ENCODE measurements around the gene MARCO.

The MARCO gene

GRCh38 chr2:118942031-118942430 is at the start of gene MARCO:
Gene MARCO (plus strand): TSS chr2:118942194. CDS start chr2:118942301, 107 bp downstream.
- no peaks in the 10 kb centered on the region for H3K36me3 ChIP-seq (ENCODE audit: control insufficient read depth in 1 of 2, insufficient read depth in 2 of 2, low read length in 2 of 2)
- H3K27me3 ChIP-seq (ENCODE audit: low read depth, low read length): no peaks in the 10 kb centered on the region
- H3K4me1 ChIP-seq (ENCODE audit: control insufficient read depth in 1 of 2, insufficient read depth in 2 of 2, low read length in 2 of 2): no peaks in the 10 kb centered on the region
- H3K27ac ChIP-seq (ENCODE audit: low read length): no peak within 1 kb of the TSS
- H3K9me3 ChIP-seq (ENCODE audit: control insufficient read depth in 1 of 2, low read length in 2 of 2): no peaks in the 10 kb centered on the region
- no peak within 1 kb of the TSS for H3K4me3 ChIP-seq (ENCODE audit: low read depth in 1 of 2, low read length in 2 of 2)

GRCh38 chr2:118893100-118893499 is 48.9 kb upstream of the MARCO start:
- no peak overlapping the region for H3K4me3 ChIP-seq (ENCODE audit: low read depth in 1 of 2, low read length in 2 of 2)
- no peaks in the 10 kb centered on the region for H3K4me1 ChIP-seq (ENCODE audit: control insufficient read depth in 1 of 2, insufficient read depth in 2 of 2, low read length in 2 of 2)
- peaks cover 11 to 15% of the 10 kb centered on the region in 2 donors for H3K9me3 ChIP-seq (ENCODE audit: control insufficient read depth in 1 of 2, low read length in 2 of 2)

DNA sequence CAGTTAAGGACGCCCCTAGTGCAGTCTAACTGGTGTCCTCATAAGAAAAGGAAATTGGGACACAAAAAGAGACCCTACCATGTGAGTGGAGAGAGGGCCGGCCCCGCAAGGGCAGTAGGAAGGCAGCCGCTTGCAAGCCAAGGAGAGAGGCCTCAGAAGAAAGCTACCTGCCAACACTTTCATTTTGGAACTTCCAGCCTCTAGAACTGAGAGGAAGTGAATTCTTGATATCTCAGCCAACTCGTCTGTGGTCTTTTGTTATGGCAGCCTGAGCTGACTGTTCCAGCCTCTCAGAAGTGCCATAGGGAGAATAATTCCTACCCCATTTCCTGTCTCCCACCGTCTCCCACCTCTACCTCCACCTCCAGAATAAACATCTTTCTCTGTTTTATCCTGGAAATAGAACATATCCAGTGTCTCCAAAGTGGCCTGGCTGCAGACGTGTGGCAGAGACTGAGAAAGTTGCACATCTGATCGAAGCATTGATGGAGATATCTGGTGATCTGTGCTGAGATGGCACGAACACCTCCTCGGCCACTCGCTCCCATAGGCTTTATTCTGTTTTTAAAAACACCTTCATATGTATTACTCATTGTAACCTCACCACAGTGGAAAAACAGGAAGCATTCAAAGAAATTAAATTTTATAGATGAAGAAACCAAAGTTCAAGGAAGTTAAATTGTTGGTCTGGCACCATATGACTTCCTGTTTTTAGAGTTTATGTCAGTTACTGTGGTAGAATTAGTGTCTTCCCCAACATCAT is 39.5 kb upstream of the MARCO start:
- no peaks in the 10 kb centered on the region for H3K27me3 ChIP-seq (ENCODE audit: low read depth, low read length)
- no peaks in the 10 kb centered on the region for H3K36me3 ChIP-seq (ENCODE audit: control insufficient read depth in 1 of 2, insufficient read depth in 2 of 2, low read length in 2 of 2)
- H3K4me3 ChIP-seq (ENCODE audit: low read depth in 1 of 2, low read length in 2 of 2): no peak overlapping the region
- H3K9me3 ChIP-seq (ENCODE audit: control insufficient read depth in 1 of 2, low read length in 2 of 2): no peaks in the 10 kb centered on the region
- no peak overlapping the region for H3K27ac ChIP-seq (ENCODE audit: low read length)
- H3K4me1 ChIP-seq (ENCODE audit: control insufficient read depth in 1 of 2, insufficient read depth in 2 of 2, low read length in 2 of 2): no peaks in the 10 kb centered on the region

More at GRCh38 chr2:118893100-118893499, 48.9 kb upstream of the MARCO start:
- no peaks in the 10 kb centered on the region for H3K27me3 ChIP-seq (ENCODE audit: low read depth, low read length)
- H3K27ac ChIP-seq (ENCODE audit: low read length): no peak overlapping the region
- H3K36me3 ChIP-seq (ENCODE audit: control insufficient read depth in 1 of 2, insufficient read depth in 2 of 2, low read length in 2 of 2): no peaks in the 10 kb centered on the region

GRCh38 chr2:118903029-118903351 is 39.0 kb upstream of the MARCO start:
- H3K4me1 ChIP-seq (ENCODE audit: control insufficient read depth in 1 of 2, insufficient read depth in 2 of 2, low read length in 2 of 2): no peaks in the 10 kb centered on the region
- H3K9me3 ChIP-seq (ENCODE audit: control insufficient read depth in 1 of 2, low read length in 2 of 2): no peaks in the 10 kb centered on the region
- no peaks in the 10 kb centered on the region for H3K36me3 ChIP-seq (ENCODE audit: control insufficient read depth in 1 of 2, insufficient read depth in 2 of 2, low read length in 2 of 2)
- no peak overlapping the region for H3K4me3 ChIP-seq (ENCODE audit: low read depth in 1 of 2, low read length in 2 of 2)
- no peaks in the 10 kb centered on the region for H3K27me3 ChIP-seq (ENCODE audit: low read depth, low read length)
- no peak overlapping the region for H3K27ac ChIP-seq (ENCODE audit: low read length)

DNA sequence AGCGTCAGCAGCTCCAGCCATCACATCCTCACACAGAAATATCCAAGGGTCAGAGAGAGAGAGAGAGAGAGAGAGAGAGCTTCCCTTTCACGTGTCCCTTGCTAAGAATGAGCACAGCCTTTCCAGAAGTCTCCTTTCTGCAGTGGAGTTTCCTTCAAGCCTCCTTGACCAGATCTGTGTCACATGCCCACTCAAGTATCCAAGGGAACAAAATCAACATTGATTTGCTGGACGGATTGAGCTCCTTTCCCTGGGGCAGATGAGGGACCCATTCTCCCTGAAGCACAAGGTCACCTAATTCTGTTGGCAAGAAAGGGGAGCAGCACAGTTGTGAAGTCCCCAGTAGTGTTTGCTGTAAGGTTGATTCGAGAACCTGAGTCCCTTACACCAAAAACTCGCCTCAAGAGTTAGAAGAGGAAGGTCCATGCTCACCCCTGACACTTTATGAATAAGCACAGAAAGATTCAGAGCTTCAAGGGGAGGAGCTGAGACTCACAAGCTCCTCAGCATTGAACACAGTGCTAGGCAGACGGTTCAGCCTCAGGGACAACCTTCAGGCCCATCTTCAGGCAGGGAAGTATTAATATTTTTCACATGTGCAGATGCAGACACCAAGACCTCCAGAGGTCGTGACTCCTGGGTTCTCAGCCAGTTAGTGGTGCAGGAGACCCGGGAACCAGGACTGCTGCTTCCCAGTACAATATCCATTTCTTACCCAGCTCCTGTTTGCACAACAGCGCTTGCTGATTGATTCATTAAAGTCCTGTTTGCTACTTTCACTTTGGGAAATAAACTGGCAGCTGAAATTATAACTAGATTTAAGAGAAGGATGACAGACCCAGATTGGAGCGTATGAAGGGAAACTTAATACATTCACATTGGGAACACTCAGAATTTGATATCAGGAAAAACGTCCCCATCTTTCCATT is 38.2 kb upstream of the MARCO start:
- Histone ChIP-seq H3K9me3 (ENCODE audit: control insufficient read depth in 1 of 2, low read length in 2 of 2) (no peaks in the 10 kb centered on the region), H3K4me3 (ENCODE audit: low read depth in 1 of 2, low read length in 2 of 2) (no peak overlapping the region), H3K27ac (ENCODE audit: low read length) (no peak overlapping the region), H3K4me1 (ENCODE audit: control insufficient read depth in 1 of 2, insufficient read depth in 2 of 2, low read length in 2 of 2) (no peaks in the 10 kb centered on the region), H3K27me3 (ENCODE audit: low read depth, low read length) (no peaks in the 10 kb centered on the region), H3K36me3 (ENCODE audit: control insufficient read depth in 1 of 2, insufficient read depth in 2 of 2, low read length in 2 of 2) (no peaks in the 10 kb centered on the region)

DNA sequence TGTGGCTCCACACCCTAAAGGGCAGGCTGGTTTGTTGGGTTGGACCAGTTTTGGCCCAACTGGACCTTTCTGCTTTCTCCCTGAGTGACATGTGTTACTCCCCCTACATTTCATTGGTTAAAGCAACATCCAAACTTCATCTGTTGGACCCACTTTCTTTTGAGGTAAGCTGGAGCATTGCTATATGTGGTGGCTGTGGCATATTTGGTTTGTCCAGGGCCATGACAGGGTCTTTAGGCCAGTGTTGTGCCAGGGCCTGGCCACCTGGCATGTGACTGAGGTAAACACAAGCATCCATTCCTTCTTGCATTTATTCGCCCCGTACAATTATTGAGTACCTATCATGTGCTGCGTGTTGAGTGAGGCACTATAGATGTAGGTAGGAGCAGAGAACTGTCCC is 36.8 kb upstream of the MARCO start:
- Histone ChIP-seq H3K4me3 (ENCODE audit: low read depth in 1 of 2, low read length in 2 of 2) (no peak overlapping the region), H3K9me3 (ENCODE audit: control insufficient read depth in 1 of 2, low read length in 2 of 2) (peaks cover 0 to under 1% of the 10 kb centered on the region in 2 donors), H3K4me1 (ENCODE audit: control insufficient read depth in 1 of 2, insufficient read depth in 2 of 2, low read length in 2 of 2) (no peaks in the 10 kb centered on the region), H3K27me3 (ENCODE audit: low read depth, low read length) (no peaks in the 10 kb centered on the region), H3K36me3 (ENCODE audit: control insufficient read depth in 1 of 2, insufficient read depth in 2 of 2, low read length in 2 of 2) (no peaks in the 10 kb centered on the region), H3K27ac (ENCODE audit: low read length) (no peak overlapping the region)

DNA sequence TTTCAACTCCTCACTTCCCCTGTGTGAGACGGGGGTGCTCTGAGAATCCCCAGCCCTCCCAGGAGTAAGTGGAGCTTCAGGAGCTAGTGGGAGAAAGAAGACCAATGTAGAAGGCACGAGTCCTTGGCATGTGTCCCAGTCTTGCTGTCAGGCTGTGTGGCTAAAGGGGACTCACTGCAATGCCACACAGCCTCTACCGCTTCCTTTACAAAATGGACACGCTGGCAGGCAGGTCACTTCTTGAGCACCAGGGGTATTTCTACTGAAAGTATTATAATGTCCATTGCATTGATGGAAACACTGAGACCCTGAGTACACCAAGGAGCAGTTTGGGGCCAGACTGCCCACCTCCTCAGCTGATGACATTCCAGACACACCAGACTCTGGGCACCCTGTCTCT is 35.8 kb upstream of the MARCO start:
- Histone ChIP-seq H3K4me3 (ENCODE audit: low read depth in 1 of 2, low read length in 2 of 2) (no peak overlapping the region), H3K36me3 (ENCODE audit: control insufficient read depth in 1 of 2, insufficient read depth in 2 of 2, low read length in 2 of 2) (no peaks in the 10 kb centered on the region), H3K9me3 (ENCODE audit: control insufficient read depth in 1 of 2, low read length in 2 of 2) (peaks cover 0 to 6% of the 10 kb centered on the region in 2 donors), H3K27me3 (ENCODE audit: low read depth, low read length) (no peaks in the 10 kb centered on the region), H3K27ac (ENCODE audit: low read length) (no peak overlapping the region), H3K4me1 (ENCODE audit: control insufficient read depth in 1 of 2, insufficient read depth in 2 of 2, low read length in 2 of 2) (no peaks in the 10 kb centered on the region)

- H3K27me3 ChIP-seq (ENCODE audit: low read depth, low read length): no peaks in the 10 kb centered on the region
- no peaks in the 10 kb centered on the region for H3K36me3 ChIP-seq (ENCODE audit: control insufficient read depth in 1 of 2, insufficient read depth in 2 of 2, low read length in 2 of 2)
- no peak overlapping the region for H3K27ac ChIP-seq (ENCODE audit: low read length)
- peaks cover 0 to 6% of the 10 kb centered on the region in 2 donors for H3K9me3 ChIP-seq (ENCODE audit: control insufficient read depth in 1 of 2, low read length in 2 of 2)
- H3K4me1 ChIP-seq (ENCODE audit: control insufficient read depth in 1 of 2, insufficient read depth in 2 of 2, low read length in 2 of 2): no peaks in the 10 kb centered on the region
- H3K4me3 ChIP-seq (ENCODE audit: low read depth in 1 of 2, low read length in 2 of 2): no peak overlapping the region
Measured at GRCh38 chr2:118907759-118908158, 34.2 kb upstream of the MARCO start.

GRCh38 chr2:118909191-118909590 is 32.8 kb upstream of the MARCO start:
- Histone ChIP-seq H3K36me3 (ENCODE audit: control insufficient read depth in 1 of 2, insufficient read depth in 2 of 2, low read length in 2 of 2) (no peaks in the 10 kb centered on the region), H3K27ac (ENCODE audit: low read length) (no peak overlapping the region), H3K27me3 (ENCODE audit: low read depth, low read length) (no peaks in the 10 kb centered on the region), H3K4me3 (ENCODE audit: low read depth in 1 of 2, low read length in 2 of 2) (no peak overlapping the region), H3K9me3 (ENCODE audit: control insufficient read depth in 1 of 2, low read length in 2 of 2) (peaks cover 0 to 6% of the 10 kb centered on the region in 2 donors), H3K4me1 (ENCODE audit: control insufficient read depth in 1 of 2, insufficient read depth in 2 of 2, low read length in 2 of 2) (no peaks in the 10 kb centered on the region)

- Histone ChIP-seq H3K4me1 (ENCODE audit: control insufficient read depth in 1 of 2, insufficient read depth in 2 of 2, low read length in 2 of 2) (no peaks in the 10 kb centered on the region), H3K27ac (ENCODE audit: low read length) (no peak overlapping the region), H3K36me3 (ENCODE audit: control insufficient read depth in 1 of 2, insufficient read depth in 2 of 2, low read length in 2 of 2) (no peaks in the 10 kb centered on the region), H3K27me3 (ENCODE audit: low read depth, low read length) (no peaks in the 10 kb centered on the region), H3K9me3 (ENCODE audit: control insufficient read depth in 1 of 2, low read length in 2 of 2) (peaks cover 0 to 6% of the 10 kb centered on the region in 2 donors), H3K4me3 (ENCODE audit: low read depth in 1 of 2, low read length in 2 of 2) (no peak overlapping the region)
Measured at GRCh38 chr2:118911166-118911856, 30.7 kb upstream of the MARCO start.

- Histone ChIP-seq H3K27me3 (ENCODE audit: low read depth, low read length) (no peaks in the 10 kb centered on the region), H3K4me3 (ENCODE audit: low read depth in 1 of 2, low read length in 2 of 2) (no peak overlapping the region), H3K4me1 (ENCODE audit: control insufficient read depth in 1 of 2, insufficient read depth in 2 of 2, low read length in 2 of 2) (no peaks in the 10 kb centered on the region), H3K27ac (ENCODE audit: low read length) (no peak overlapping the region), H3K36me3 (ENCODE audit: control insufficient read depth in 1 of 2, insufficient read depth in 2 of 2, low read length in 2 of 2) (no peaks in the 10 kb centered on the region), H3K9me3 (ENCODE audit: control insufficient read depth in 1 of 2, low read length in 2 of 2) (peaks cover 0 to 6% of the 10 kb centered on the region in 2 donors)
Measured at GRCh38 chr2:118911936-118912335, 30.1 kb upstream of the MARCO start.
